ENCODE measurements around the gene SLC26A9. TPM values are rescaled to one million over a fixed set of nuclear protein-coding genes. Genes with fewer than 3 reads are reported as not detected.

Gene SLC26A9
- total and polyA plus RNA-seq, 2 donors (not counting 3 experiments of a cell fraction or from before 2014, with no cell fraction given): 0.10 to 0.20 TPM

GRCh38 chr1:205979301-205979700, 36.0 kb upstream of the SLC26A9 start:
- no peak overlapping the region for H2AFZ ChIP-seq (ENCODE audit: low read depth, low read length)
- H3K36me3 ChIP-seq (ENCODE audit: control insufficient read depth in 2 of 2, extremely low read depth in 1 of 2, insufficient read depth in 2 of 2, low read length in 2 of 2): no peaks in the 10 kb centered on the region
- H3K9me3 ChIP-seq (replicated peaks; ENCODE audit: control insufficient read depth, insufficient read depth, low read length): no peaks in the 10 kb centered on the region
- ChIA-PET POLR2A (no interaction called here), CTCF (interaction anchor here (0.9 to 12.0 kb wide), 7 partner anchors 17 to 268 kb away, joined by 3 to 1606 read pairs (median 144); no protein-coding TSS in a partner anchor)
- no peaks in the 10 kb centered on the region for H3K9me1 ChIP-seq (replicated peaks; ENCODE audit: control insufficient read depth, extremely low read depth, insufficient read depth, low read length)
- H3K27ac ChIP-seq (ENCODE audit: insufficient read depth, low read depth, low read length): no peak overlapping the region
- DNase-seq (ENCODE audit: low read depth, low spot score) (no peak), FAIRE-seq (no peak)
- no peak overlapping the region for H3K4me3 ChIP-seq (replicated peaks in 1 of 3; ENCODE audit: insufficient read depth in 1 of 3, low read depth in 1 of 3, low read length in 3 of 3)
- dilution Hi-C loops (cut with MboI; ENCODE audit: extremely low pct_ligation_motif_present, low sequenced_read_pairs): loop anchor here (25.0 kb wide), 1 partner anchor 133 kb away; the partner anchor contains the start of gene AVPR1B
- no peak for TF ChIP-seq MYC (IDR thresholded peaks at IDR 0.05; ENCODE audit: low read depth, low read length)
- TF ChIP-seq POLR2AphosphoS5 (IDR thresholded peaks at IDR 0.05; ENCODE audit: insufficient read depth, low read depth, low read length): no peak
- TF ChIP-seq GATA2 (IDR thresholded peaks at IDR 0.05; ENCODE audit: insufficient read depth, insufficient read length, low read depth, low read length): no peak
- TF ChIP-seq CTCF (IDR thresholded peaks at IDR 0.05; ENCODE audit: extremely low read depth in 1 of 2, insufficient read depth in 1 of 2, low read depth in 1 of 2, low read length in 2 of 2): no peak
- TF ChIP-seq JUN (IDR thresholded peaks at IDR 0.05; ENCODE audit: borderline replicate concordance, insufficient read depth, insufficient read length, low read depth): no peak
- no peak for TF ChIP-seq EZH2 (IDR thresholded peaks at IDR 0.05; ENCODE audit: borderline replicate concordance, low read depth, low read length, severe bottlenecking)
- no peak for TF ChIP-seq POLR2A (IDR thresholded peaks at IDR 0.05; ENCODE audit: low read depth, low read length)
- no peak for TF ChIP-seq FOS (IDR thresholded peaks at IDR 0.05; ENCODE audit: borderline replicate concordance, insufficient read depth, low read length)
- no peak for TF ChIP-seq MAX (IDR thresholded peaks at IDR 0.05; ENCODE audit: insufficient read depth, insufficient read length)
- no TSS peak for BruUV-seq (replicated peaks)
- H4K20me1 ChIP-seq (replicated peaks; ENCODE audit: control insufficient read depth, extremely low read depth, insufficient read depth, low read length): no peaks in the 10 kb centered on the region
- H3K79me2 ChIP-seq (ENCODE audit: control insufficient read depth, insufficient read depth, low read length): no peaks in the 10 kb centered on the region
- intact Hi-C loops (cut with micrococcal nuclease): no loop called here
- no peak overlapping the region for H3K9ac ChIP-seq (replicated peaks; ENCODE audit: extremely low read depth, insufficient read depth, low read length)
- no peaks in the 10 kb centered on the region for H3K27me3 ChIP-seq (ENCODE audit: control insufficient read depth in 2 of 2, insufficient read depth in 2 of 2, low read length in 2 of 2)
- H3K4me1 ChIP-seq (ENCODE audit: control insufficient read depth, extremely low read depth, insufficient read depth, low read length): peaks cover 9% of the 10 kb centered on the region
- no peak overlapping the region for H3K4me2 ChIP-seq (ENCODE audit: insufficient read depth, low read length)
